ENCODE measurements around the gene GAMT. TPM values are rescaled to one million over a fixed set of nuclear protein-coding genes. Genes with fewer than 3 reads are reported as not detected.

Gene GAMT
- total and polyA plus RNA-seq, 2 of the 13 experiments (the other 11 are each of a cell fraction or from before 2014, with no cell fraction given) = 115 to 124 TPM

GRCh38 chr19:1438035-1438932, 36.9 kb upstream of the GAMT start, which contains the start of gene RPS15 (continued):
- TF ChIP-seq ZNF10 (CRISPR knock-in tag; IDR thresholded peaks at IDR 0.05; ENCODE audit: borderline replicate concordance, low read depth) = no peak
- peak; percentile 51; the same call in 1 of the 2 replicates for TF ChIP-seq ZBTB7B (CRISPR knock-in tag; IDR thresholded peaks at IDR 0.05)
- no peak for TF ChIP-seq SRF (IDR thresholded peaks at IDR 0.05; ENCODE audit: low read depth, low read length)
- TF ChIP-seq ZNF274 (CRISPR knock-in tag; IDR thresholded peaks at IDR 0.05) = peak; percentile 87
- no peak for TF ChIP-seq IKZF1 (IDR thresholded peaks at IDR 0.05)
- TF ChIP-seq LRRFIP1 (CRISPR knock-in tag; conservative IDR thresholded peaks at IDR 0.05) = no peak
- TF ChIP-seq ZBTB33 (CRISPR knock-in tag; IDR thresholded peaks at IDR 0.05) = peak; percentile 90
- TF ChIP-seq HOXD1 (CRISPR knock-in tag; IDR thresholded peaks at IDR 0.05) = peak; percentile 90
- peak; percentile 68; the same call in 1 of the 2 replicates for TF ChIP-seq ZNF784 (CRISPR knock-in tag; IDR thresholded peaks at IDR 0.05; ENCODE audit: borderline replicate concordance)
- no peak for TF ChIP-seq NFIB (CRISPR knock-in tag; IDR thresholded peaks at IDR 0.05; ENCODE audit: borderline replicate concordance)
- no peak for TF ChIP-seq DNMT1 (CRISPR knock-in tag; IDR thresholded peaks at IDR 0.05)
- TF ChIP-seq NBN (conservative IDR thresholded peaks at IDR 0.05) = no peak
- no peak for TF ChIP-seq SNRNP70 (IDR thresholded peaks at IDR 0.05; ENCODE audit: low read depth, low read length)
- TF ChIP-seq ZNF83 (CRISPR knock-in tag; IDR thresholded peaks at IDR 0.05; ENCODE audit: borderline replicate concordance) = peak; percentile 79
- TF ChIP-seq ZHX1 (CRISPR knock-in tag; IDR thresholded peaks at IDR 0.05; ENCODE audit: low read depth) = peak; percentile 61; the same call in 1 of the 2 replicates
- TF ChIP-seq ARID4A (CRISPR knock-in tag; IDR thresholded peaks at IDR 0.05; ENCODE audit: borderline replicate concordance) = peak; percentile 93

Measured in HepG2 (cell line).